Activated CD4-positive, CD25-positive, alpha-beta regulatory T cell (primary cell): ENCODE data around the gene MAZ.

Experiments
- DNase-seq, 4 experiments: peaks; one replicate each; lab custom pipeline; 2025; lab: John Stamatoyannopoulos, UW

MAZ gene

DNA sequence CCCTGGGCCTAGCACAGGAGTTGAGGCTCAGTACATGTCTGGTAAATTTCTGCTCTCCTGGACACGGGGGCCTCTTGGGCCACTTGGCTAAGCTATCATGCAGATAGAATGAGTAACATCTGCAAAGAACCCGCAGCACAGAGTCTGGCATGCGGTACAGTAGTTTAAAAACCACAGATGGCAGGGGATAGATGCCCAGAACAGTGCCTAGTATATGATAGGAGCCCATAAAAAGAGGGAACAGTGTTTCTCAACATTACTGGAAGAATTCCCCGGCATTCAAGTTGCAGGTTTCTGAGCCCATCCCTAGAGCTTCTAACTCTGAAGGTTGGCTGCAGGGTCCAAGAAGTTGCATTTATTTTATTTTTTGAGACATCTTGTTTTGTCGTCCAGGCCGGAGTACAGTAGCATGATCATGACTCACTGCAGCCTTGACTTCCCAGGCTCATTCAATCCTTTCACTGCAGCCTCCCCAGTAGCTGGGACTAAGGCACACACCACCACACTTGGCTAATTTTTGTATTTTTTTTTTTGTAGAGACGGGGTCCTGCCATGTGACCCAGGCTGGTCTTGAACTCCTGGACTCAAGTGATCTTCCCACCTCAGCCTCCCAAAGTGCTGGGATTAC, 50.9 kb downstream of the MAZ start:
- no peak for DNase-seq

GRCh38 chr16:29858149-29858849, 52.0 kb downstream of the MAZ start:
- no peak for DNase-seq

GRCh38 chr16:29858974-29859373, 52.6 kb downstream of the MAZ start:
- no peak for DNase-seq

DNA sequence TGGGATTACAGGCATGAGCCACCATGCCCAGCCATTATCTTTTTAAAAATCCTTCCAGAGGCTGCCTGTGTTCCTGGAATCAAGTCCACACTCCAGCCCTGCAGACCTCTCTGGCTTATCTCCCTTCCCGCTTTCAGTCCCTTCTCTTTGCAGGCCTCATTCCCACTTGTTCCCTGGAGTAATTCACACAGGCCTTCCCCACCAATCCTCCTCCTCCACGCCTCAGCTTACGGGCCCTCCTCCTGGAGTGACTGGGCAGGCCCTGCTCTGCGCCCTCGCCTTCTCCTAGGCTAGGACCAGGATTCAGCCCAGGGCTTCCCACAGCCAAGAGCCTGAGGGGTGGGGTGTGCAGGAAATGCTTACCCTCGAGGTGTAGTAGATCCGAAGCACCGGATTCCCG, 53.9 kb downstream of the MAZ start:
- DNase-seq: no peak
